Stimulated activated CD4-positive, alpha-beta T cell treated with anti-CD3 and anti-CD28 coated beads, Interleukin-1b, Interleukin-23, amount 100 ng/mL, for 24 hours (primary cell): ENCODE data around the gene PANX3.
"Not testable (repeated sequence)": the region's sequence is repeated elsewhere in the genome, so short reads cannot be mapped to it uniquely, and the experiment has no call there.

Experiments
- DNase-seq, 4 experiments: peaks; one replicate each; pipeline ENCODE4 v3.0.0-alpha.2; 2020; ENCODE audit warnings: low read depth in 4 of 4, low spot score in 1 of 4

The PANX3 gene, protein sequence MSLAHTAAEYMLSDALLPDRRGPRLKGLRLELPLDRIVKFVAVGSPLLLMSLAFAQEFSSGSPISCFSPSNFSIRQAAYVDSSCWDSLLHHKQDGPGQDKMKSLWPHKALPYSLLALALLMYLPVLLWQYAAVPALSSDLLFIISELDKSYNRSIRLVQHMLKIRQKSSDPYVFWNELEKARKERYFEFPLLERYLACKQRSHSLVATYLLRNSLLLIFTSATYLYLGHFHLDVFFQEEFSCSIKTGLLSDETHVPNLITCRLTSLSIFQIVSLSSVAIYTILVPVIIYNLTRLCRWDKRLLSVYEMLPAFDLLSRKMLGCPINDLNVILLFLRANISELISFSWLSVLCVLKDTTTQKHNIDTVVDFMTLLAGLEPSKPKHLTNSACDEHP

DNA sequence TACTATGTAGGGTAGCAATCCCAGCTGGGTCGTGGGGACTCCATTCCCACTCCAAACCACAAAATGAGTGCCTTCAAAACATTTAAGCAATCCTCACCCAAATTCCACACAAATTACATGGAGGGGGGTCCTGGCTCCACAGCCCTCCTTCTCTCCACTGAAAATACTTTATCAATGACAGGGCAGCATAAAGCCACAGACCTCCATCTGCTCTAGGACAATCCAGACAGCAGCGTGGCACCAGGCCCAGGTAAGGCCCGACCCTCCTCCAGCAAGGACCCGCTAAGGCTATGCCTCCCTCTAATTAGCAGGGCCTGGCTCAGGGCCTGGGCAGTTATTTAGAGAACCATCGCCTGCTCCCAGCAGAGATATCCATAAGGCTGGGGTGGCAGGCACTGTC, at the start of gene PANX3:
TSS of gene PANX3 (plus strand) at position 365 of the 400 bp plus-strand sequence. CDS start 129 bp downstream, outside the sequence.
- no peak for DNase-seq

DNA sequence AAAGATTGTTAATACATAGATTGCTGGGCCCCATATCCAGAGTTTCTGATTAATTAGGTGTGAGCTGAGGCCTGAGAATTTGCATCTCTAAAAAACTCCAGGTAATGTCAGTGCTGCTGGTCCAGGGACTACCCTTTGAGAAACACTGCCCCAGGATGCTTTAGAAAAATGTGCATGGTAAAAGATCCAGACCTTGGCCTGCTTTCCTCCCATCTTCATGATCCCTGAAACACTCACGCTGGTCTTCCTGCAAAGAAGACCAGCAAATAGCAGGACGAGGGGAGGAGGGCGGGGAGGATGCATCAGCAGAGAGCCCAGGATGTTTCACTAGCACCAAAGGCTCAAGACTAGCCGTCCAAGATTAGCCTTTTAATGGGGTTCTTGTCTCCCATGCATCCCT, 41.5 kb upstream of the PANX3 start, which contains the start of gene OR8A1:
TSS of gene OR8A1 (plus strand) at position 301 of the 400 bp plus-strand sequence. CDS start 123 bp downstream, outside the sequence.
- DNase-seq: no peak

DNA sequence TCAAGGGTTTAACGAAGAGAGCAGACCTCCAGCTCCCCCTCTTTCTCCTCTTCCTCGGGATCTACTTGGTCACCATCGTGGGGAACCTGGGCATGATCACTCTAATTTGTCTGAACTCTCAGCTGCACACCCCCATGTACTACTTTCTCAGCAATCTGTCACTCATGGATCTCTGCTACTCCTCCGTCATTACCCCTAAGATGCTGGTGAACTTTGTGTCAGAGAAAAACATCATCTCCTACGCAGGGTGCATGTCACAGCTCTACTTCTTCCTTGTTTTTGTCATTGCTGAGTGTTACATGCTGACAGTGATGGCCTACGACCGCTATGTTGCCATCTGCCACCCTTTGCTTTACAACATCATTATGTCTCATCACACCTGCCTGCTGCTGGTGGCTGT, 41.1 kb upstream of the PANX3 start:
- no peak for DNase-seq

DNA sequence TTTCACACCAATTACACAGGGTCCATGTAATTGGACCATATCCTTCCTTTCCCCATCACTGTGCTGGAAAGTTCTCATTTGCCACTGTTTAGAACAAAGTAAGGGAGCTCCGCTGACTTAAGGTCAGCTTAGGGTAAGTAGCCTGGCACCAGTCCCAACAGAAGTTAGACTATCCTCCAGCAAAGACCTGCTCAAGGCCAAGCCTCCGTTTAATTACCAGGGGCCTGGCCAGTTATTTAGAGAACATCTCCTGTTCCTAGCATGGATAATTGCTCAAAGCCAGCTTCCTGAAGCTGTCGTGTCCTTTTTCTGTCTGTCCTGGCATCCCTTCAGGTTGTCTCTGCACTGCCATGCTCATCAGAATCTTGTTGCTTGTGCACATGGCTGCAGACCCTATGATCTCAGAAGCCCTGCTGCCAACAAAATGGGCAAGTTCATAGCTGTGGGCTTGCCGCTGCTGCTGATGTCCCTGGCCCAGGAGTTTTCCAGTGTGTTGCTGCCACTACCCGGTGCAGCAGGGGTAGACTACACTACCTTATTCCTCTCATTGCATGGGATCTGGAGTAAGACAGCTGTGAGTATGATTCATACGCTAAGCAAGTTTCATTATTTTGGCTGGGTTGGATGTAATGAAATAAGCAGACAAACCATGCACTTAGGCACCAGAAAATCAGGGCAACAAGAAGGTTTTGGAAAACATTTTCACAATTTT, 33.4 kb upstream of the PANX3 start:
- DNase-seq: no peak

DNA sequence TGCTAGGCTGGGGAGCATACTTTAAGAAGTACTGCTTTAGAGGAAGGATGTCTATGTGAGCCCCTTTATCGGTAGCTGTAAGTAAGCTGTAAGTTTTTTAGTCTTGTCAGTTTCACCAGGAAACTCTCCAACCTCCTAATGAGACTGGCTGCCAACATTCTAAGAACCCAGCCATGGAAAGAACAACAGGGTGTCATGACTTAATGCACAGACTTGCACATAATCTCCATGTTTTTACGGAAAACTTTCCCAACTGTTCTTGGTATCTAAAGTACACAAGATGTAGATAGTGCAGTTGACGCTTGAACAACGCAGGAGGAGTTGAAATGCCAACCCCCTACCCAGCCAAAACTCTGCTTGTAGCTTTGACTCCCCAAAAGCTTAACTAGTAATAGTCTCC, 32.5 kb upstream of the PANX3 start:
- no peak for DNase-seq

DNA sequence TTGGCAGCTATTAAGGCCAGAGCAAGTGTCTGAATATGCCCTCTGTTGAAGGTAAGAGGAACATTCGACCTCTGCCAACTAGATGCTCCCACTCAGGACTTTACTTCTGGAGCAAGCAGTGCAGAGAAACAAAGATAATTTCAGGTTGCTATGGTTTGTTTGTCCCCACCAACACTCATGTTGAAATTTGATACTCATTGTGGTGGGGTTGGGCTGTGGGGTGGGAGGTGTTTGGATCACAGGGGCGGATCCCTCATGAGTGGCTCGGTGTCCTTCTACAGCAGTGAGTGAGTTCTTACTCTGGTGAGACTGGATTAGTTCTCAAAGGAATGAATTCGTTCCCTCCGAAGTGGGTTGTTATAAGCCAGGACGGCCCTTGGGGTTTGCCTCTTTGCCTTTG, 29.4 kb upstream of the PANX3 start:
- no peak for DNase-seq

DNA sequence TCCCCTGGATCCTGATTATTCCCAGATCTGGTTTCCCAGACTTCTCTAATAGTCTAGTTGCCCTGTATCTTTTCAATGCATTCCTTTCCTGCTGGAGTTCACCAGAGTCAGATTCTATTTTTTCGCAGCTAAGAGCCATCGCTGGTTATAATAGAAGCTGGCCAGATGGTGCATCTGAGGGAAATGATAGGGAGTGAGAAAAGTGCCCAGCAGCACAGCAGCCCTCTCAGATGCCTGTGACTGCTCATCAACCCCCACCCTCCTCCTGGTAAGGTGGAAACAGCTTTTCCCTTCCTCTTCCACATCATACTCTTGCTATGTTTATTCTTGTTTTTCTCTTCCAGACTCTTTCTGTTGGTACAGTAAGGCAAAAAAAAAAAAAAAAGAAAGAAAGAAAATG, 28.7 kb upstream of the PANX3 start:
- no peak for DNase-seq

DNA sequence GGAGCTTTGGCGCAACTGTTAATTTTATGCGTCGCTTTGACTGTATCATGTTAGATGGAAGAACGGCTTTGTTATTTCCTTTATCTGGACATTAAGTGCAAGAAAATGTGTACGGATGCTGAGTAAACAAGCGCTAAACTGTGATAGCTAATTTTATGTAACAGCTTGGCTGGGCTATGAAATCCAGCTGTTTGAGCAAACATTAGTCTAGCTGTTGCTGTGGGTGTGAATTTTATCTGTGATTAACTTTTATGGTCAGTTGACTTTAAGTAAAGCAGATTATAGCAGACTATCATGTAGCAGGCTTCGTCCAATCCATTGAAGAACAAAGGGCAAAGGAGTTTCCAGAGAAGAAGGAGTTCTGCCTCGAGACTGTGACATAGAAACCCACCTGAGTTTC, 27.4 kb upstream of the PANX3 start:
- no peak for DNase-seq

DNA sequence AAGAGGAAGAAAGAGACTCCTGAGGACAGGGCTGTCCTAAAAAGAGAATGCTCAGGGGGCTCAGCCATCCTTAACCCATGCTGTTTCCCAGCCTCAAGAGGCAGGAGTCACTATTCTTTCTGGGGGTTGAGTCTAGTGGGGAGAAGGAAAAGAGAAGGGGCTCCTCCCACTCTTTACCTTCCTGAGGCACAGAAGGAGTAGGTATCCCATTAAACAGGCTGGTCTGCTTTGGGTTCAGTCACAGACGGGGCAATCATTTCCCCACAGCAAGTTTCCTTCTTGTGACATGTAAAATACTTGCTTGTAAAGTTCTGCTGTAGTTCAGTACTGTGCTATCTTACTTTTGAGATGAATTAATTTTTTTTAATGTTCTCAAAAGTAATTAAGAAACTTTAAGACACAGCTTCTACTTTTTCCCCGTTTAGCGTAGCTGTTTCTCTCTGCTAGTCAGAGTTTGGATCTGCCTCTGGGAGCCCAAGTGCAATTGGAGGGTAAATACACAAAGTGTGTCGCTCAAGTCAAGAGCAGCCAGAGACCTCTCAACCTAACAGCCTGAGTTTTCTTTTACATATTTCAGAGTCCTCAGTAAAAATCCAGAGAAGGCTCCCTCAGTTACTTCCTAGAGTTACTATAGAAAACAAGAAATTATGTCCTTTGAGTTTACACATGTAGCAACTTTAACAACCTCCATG, 26.4 kb upstream of the PANX3 start:
- no peak for DNase-seq

DNA sequence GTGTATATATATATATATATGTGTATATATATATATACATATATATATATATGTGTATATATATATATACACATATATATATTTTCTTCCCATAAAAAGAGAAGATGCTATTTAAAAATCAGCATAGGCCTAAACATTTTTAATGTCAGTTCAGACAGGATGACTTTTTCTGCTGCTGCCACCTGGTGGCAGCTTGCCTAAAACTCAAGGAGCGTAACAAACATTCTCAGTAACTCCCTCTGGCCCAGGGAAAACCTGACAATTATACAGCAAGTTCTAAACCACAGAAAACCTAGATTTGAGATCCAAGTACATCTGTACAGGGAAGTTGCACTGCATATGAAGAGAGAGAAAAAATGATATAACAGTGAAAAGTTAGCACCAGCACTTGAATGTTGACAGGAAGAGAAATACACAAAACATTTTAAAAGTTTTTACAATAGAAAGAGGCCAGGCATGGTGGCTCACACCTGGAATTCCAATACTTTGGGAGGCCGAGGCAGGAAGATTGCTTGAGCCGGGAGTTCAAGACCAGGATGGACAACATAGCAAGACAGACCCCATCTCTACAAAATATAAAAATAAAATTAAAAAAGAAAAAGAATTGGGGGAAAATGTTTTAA, 24.9 kb upstream of the PANX3 start:
- peak in 2 of 4 experiments; percentile 3 to 31 for DNase-seq

DNA sequence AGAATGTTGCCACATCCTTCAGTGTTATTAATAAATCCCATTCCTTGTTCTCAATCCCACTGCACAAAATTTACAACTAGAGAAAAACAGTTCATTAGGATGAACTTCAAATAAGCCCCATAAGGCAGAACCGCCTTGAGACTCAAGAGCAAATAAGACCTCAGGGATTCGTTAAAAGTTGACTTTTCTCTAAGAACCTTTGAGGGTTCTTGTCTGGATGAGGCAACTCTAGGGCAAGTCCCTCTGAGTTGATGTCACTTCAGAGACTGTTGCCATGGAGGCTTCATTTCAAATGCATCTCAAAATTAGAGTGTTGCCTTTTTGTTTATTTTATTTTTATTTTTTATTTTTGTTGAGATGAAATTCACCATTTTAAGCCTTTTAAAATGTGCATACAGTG, 19.8 kb upstream of the PANX3 start:
- DNase-seq: no peak

DNA sequence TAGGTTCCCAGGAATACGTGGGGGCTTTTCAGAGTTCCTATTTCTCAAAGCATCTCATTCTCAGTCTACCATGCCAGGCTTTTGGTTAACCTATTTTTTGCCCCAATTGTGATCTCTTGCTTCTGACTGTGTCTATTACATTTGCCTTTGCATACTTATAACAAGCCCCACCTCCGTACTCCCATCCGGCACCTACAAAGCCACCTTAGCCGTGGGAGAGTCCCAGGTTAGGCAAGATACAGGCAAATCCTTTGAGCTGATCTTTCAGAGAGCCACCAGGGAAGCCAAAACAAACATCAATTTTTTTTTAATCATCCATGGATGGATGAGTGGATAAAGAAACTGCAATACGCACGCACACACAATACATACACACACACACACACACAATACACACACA, 18.6 kb upstream of the PANX3 start:
- no peak for DNase-seq

DNA sequence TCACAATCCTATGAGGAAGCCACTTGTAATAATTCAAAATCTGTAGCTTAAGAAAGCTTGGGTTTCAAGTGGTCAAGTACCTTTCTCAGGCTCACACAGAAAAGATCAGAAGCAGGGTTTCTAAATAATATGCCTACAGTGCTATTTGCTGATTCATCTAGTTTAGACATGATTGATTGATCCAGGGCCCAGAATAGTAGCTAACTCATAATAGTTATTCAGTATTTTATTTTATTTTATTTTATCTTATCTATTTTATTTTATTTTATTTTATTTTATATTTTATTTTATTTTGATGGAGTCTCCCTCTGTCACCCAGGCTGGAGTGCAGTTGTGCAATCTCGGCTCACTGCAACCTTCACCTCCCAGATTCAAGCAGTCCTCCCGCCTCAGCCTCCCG, 15.9 kb upstream of the PANX3 start:
- no peak for DNase-seq

DNA sequence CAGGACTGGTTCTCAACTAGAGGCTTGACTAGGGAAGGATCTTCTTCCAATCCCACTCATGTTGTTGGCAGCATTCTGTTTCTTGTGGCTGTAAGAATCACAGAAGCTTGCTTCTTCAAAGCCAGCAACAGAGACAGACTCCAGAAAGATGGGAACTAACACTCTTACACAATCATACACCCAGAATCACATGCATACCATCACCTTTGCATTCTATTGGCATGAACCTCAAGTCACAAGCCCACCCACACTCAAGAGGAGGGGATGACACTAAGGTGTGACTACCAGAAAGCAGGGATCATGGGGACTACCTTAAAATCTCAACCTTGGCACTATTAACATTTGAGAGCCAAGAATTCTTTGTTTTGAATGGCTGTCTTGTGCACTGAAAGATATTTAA, 13.6 kb upstream of the PANX3 start:
- DNase-seq: no peak

DNA sequence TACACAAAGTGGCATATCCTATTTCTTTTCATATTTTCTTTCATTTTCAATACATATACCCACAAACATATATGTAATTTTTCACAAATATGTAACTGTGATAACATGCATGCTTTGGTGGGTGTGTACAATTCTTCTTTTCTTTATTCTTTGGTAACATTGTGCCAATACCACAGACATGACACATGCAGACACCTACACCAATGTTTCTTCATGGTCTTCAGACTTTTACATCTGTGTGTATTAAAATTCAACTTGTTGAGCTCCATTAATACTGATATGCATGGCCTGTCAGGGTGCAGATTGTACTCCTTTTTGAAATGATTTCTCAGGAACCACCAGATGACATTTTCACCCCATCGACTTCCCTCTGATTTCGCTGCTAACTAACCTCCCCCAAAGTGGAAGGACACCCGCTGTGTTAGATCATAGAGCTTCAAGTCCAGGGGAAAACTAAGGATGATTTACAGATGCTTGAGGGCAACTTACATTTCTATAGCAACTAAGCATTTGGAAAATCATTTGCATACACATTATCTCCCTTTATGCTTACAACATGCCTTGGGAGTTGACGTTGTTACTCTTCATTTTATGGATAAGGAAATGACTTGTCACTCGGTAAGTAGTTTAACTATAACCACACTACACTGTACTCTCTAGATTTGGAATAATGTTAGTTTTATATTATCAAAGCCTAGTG, 10.5 kb upstream of the PANX3 start:
- DNase-seq: no peak

DNA sequence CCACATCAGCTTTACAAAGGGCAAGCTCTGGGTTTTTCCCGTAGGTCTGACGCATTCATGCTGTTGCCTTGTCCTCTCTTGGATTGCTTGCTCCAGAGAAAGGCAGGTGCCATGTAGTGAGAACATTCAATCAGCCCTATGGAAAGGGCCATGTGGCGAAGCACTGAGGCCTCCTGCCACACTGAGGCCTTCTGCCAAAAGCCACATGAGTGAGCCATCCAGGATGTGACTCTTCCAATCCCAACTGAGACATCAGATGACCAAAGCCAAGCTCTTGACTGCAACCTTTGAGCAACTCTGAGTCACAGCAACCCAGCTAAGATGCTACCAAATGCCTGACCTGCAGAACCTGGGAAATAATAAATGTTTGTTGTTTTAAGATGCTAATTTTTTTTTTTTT, 9.0 kb upstream of the PANX3 start:
- no peak for DNase-seq

DNA sequence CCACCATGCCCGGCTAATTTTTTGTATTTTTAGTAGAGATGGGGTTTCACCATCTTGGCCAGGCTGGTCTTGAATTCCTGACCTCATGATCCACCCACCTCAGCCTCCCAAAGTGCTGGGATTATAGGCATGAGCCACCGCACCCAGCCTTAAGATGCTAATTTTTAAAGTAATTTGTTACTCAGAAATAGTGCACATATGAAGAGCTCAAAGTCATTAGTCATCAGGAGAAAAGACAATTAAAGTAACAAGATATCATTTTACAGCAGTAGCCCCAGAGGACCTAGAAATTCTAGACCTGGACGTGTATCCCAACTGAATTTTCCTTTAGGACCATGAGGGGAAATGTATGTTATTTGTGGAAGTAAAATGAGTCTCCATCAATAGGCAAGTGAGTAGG, 8.5 kb upstream of the PANX3 start:
- not testable (repeated sequence) for DNase-seq

DNA sequence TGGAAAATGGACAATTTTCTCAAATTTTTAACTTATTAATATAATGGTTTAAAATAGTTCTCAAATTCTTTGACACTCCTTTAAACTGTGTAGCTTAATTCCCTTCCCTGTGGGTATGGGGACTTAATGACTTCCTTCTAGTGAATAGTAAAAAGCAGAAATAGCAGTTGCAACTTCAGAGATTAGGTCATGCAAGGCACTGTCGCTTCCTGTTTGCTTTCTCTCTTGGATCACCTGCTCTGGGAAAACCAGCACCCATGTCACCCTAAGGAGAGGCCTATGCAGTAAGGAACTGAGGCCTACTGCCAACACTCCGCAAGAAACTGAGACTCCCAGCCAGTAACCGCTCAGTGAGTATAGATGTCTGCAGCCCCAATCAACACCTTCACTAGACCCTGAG, 5.5 kb upstream of the PANX3 start:
- DNase-seq: no peak

DNA sequence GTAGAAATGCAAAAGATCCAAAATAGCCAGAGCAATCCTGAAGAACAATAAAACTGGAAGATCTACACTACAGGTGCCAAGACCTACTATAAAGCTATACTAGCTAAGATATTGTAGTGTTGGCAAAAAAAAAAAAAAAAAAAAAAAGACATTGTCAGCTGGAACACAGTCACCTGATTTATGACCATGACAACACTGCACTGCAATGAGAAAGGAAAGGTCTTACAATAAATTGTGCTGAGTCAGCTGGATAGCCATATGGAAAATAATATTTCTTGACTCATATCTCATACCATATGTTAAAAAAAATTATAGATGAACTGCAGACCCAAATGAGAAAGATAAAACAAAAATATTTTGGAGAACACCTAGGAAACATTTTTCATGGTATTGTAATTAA, 3.1 kb upstream of the PANX3 start:
- DNase-seq: no peak

DNA sequence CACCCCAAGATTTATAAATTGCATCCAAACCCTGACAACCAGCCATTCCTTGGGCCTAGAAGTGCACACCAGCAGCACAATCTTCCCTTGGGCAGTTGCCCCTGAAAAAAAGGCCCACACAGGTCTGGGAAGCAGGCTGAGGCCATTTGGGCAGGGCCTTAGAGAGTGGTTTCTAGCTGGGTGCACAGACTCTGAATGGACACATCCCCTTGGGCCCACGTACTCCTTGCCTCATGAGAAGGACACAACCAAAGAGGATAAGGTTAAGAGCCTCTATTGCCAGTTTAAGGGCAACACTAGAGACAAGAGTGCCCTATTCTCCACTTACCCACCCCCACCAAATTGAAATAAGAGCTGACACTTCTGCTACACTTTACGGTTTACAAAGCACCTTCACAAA, 933 bp upstream of the PANX3 start:
- no peak for DNase-seq

DNA sequence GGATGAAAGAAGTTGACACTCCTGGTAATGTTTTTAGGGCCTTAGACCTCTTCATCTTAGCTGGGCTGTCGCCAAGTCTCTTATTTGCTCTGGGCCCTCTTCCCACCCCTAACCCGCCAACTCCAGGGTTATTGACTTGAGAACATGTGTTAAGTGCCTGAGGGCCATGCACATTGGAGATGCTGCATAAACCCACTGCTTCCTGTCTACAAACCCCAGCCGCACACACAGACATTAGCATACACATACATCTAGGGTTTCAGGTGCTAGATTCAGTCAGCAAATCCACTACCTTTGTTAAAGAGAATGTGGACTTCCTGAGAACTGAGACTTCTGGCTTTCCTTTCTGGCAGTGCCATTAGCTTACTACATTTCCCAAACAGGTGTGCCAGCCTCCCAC, 817 bp downstream of the PANX3 start:
- peak in 1 of 4 experiments; percentile 3 for DNase-seq
